HepG2 (cell line): Measurements from ENCODE around the gene NXN.

Source experiments
- ATF4 ChIP-seq, 2 experiments: fragments of 450-650 bp in 1 of 2; sonication (generic) in 1 of 2; formaldehyde crosslinking; IDR thresholded peaks; 2 replicates each; pipeline versions ENCODE4 v1.5.0 to v1.8.0; 2020 to 2022; ENCODE audit warnings: mild to moderate bottlenecking in 1 of 2, missing genetic modification reagents in 1 of 2
- ERF ChIP-seq: IDR thresholded peaks from 2 replicates; pipeline ENCODE4 v1.6.1; 2018; ENCODE audit warnings: missing biosample characterization, missing genetic modification reagents
- FOSL1 ChIP-seq: sonication (generic); formaldehyde crosslinking; IDR thresholded peaks from 2 replicates; pipeline ENCODE4 v1.9.0; 2021; ENCODE audit warnings: missing genetic modification reagents, borderline replicate concordance
- MAF1 ChIP-seq: sonication (generic); formaldehyde crosslinking; IDR thresholded peaks from 2 replicates; pipeline ENCODE4 v1.5.0; 2020; ENCODE audit warnings: missing genetic modification reagents, borderline replicate concordance
- MIER3 ChIP-seq: IDR thresholded peaks from 2 replicates; pipeline ENCODE4 v1.6.1; 2016; ENCODE audit warnings: missing compliant biosample characterization, borderline replicate concordance
- MTA1 ChIP-seq: sonication (generic); formaldehyde crosslinking; IDR thresholded peaks from 2 replicates; pipeline ENCODE4 v1.4.0; 2020; ENCODE audit warnings: missing genetic modification reagents, mild to moderate bottlenecking, borderline replicate concordance
- MXI1 ChIP-seq: IDR thresholded peaks from 3 replicates; pipeline ENCODE4 v1.6.1; 2012; ENCODE audit warnings: low read depth, low read length, inconsistent platforms, borderline replicate concordance
- POLR2A ChIP-seq, 2 experiments: IDR thresholded peaks; 2 replicates each; pipeline ENCODE4 v1.6.1; 2011; ENCODE audit warnings: low read depth in 2 of 2, low read length in 2 of 2, mild to moderate bottlenecking in 1 of 2, moderate library complexity in 1 of 2; ENCODE audit not compliant: insufficient read depth in 1 of 2
- ZNF207 ChIP-seq: fragments of 450-650 bp; IDR thresholded peaks from 2 replicates; pipeline ENCODE4 v1.6.1; 2016; ENCODE audit warnings: antibody characterized with exemption, borderline replicate concordance
- TF ChIP-seq, protein P1 (sequence below): sonication (generic); formaldehyde crosslinking; IDR thresholded peaks from 2 replicates; pipeline ENCODE4 v1.5.0; 2020; ENCODE audit warnings: mild to moderate bottlenecking, missing genetic modification reagents, moderate library complexity
- TF ChIP-seq, protein P2 (sequence below): sonication (generic); formaldehyde crosslinking; IDR thresholded peaks from 2 replicates; pipeline ENCODE4 v1.4.0; 2020; ENCODE audit warnings: missing genetic modification reagents, borderline replicate concordance
- TF ChIP-seq, protein P3 (sequence below): sonication (generic); formaldehyde crosslinking; IDR thresholded peaks from 2 replicates; pipeline ENCODE4 v1.4.0; 2020; ENCODE audit warnings: mild to moderate bottlenecking, low read depth, missing genetic modification reagents
- TF ChIP-seq, protein P4 (sequence below): sonication (generic); formaldehyde crosslinking; IDR thresholded peaks from 2 replicates; pipeline ENCODE4 v1.5.1; 2020; ENCODE audit warnings: missing genetic modification reagents, mild to moderate bottlenecking, borderline replicate concordance
- TF ChIP-seq, protein P5 (sequence below): IDR thresholded peaks from 2 replicates; pipeline ENCODE4 v1.6.1; 2016; ENCODE audit warnings: low read depth

DNA sequence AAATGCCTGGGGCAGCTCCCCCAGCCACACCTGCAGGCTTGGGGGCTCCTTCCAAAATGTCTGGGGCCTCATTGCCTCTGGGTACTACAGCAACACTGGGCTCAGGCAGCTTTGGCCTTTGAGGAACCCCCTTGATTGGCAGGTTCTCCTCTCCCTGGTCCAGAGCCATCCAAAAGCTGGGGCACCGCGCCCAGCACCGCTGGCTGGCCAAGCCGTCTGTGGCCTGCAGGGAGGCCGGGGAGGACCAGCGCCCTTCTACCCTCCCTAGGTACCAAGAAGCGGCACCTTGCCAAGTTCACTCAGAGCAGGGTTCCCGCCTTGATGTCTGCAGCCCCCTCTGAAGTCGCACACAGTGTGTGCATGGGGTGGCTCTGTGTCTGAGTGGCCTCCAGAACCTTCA is 47.5 kb upstream of the NXN start:
- TF ChIP-seq, protein P1, sequence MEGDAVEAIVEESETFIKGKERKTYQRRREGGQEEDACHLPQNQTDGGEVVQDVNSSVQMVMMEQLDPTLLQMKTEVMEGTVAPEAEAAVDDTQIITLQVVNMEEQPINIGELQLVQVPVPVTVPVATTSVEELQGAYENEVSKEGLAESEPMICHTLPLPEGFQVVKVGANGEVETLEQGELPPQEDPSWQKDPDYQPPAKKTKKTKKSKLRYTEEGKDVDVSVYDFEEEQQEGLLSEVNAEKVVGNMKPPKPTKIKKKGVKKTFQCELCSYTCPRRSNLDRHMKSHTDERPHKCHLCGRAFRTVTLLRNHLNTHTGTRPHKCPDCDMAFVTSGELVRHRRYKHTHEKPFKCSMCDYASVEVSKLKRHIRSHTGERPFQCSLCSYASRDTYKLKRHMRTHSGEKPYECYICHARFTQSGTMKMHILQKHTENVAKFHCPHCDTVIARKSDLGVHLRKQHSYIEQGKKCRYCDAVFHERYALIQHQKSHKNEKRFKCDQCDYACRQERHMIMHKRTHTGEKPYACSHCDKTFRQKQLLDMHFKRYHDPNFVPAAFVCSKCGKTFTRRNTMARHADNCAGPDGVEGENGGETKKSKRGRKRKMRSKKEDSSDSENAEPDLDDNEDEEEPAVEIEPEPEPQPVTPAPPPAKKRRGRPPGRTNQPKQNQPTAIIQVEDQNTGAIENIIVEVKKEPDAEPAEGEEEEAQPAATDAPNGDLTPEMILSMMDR (CRISPR knock-in tag), result no peak
- TF ChIP-seq, protein P2, sequence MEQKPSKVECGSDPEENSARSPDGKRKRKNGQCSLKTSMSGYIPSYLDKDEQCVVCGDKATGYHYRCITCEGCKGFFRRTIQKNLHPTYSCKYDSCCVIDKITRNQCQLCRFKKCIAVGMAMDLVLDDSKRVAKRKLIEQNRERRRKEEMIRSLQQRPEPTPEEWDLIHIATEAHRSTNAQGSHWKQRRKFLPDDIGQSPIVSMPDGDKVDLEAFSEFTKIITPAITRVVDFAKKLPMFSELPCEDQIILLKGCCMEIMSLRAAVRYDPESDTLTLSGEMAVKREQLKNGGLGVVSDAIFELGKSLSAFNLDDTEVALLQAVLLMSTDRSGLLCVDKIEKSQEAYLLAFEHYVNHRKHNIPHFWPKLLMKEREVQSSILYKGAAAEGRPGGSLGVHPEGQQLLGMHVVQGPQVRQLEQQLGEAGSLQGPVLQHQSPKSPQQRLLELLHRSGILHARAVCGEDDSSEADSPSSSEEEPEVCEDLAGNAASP (CRISPR knock-in tag), result no peak
- TF ChIP-seq ZNF207 (no peak), MXI1 (no peak), POLR2A (IDR thresholded peaks at IDR 0.05; ENCODE audit: insufficient read depth in 1 of 2, low read depth in 2 of 2, low read length in 2 of 2) (no peak), MAF1 (CRISPR knock-in tag) (no peak), ERF (CRISPR knock-in tag) (no peak), ATF4 (CRISPR knock-in tag; IDR thresholded peaks at IDR 0.05) (no peak), FOSL1 (CRISPR knock-in tag) (no peak), MTA1 (CRISPR knock-in tag) (no peak), MIER3 (CRISPR knock-in tag) (no peak)
- TF ChIP-seq, protein P3, sequence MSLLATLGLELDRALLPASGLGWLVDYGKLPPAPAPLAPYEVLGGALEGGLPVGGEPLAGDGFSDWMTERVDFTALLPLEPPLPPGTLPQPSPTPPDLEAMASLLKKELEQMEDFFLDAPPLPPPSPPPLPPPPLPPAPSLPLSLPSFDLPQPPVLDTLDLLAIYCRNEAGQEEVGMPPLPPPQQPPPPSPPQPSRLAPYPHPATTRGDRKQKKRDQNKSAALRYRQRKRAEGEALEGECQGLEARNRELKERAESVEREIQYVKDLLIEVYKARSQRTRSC (CRISPR knock-in tag), result no peak
- TF ChIP-seq, protein P4, sequence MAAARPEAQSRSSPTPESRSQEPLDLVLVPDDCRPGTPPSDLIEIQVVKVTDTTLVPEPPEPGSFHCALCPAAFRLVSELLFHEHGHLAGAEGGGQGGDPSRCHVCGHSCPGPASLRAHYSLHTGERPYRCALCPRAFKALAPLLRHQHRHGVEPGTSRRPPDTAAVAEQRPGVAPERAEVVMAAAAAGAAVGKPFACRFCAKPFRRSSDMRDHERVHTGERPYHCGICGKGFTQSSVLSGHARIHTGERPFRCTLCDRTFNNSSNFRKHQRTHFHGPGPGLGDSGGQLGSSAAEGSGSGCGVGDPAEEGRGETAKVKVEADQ (CRISPR knock-in tag), result no peak
- TF ChIP-seq, protein P5, sequence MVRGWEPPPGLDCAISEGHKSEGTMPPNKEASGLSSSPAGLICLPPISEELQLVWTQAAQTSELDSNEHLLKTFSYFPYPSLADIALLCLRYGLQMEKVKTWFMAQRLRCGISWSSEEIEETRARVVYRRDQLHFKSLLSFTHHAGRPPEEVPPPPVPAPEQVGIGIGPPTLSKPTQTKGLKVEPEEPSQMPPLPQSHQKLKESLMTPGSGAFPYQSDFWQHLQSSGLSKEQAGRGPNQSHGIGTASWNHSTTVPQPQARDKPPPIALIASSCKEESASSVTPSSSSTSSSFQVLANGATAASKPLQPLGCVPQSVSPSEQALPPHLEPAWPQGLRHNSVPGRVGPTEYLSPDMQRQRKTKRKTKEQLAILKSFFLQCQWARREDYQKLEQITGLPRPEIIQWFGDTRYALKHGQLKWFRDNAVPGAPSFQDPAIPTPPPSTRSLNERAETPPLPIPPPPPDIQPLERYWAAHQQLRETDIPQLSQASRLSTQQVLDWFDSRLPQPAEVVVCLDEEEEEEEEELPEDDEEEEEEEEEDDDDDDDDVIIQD (CRISPR knock-in tag), result no peak
